GM12891 (cell line): ENCODE data around the gene CHURC1.

Experiments
- POLR2A ChIP-seq: IDR thresholded peaks from 2 replicates; pipeline ENCODE4 v1.6.1; 2011; ENCODE audit warnings: low read depth, low read length, control low read depth
- POLR2AphosphoS5 ChIP-seq: IDR thresholded peaks from 2 replicates; pipeline ENCODE4 v1.6.1; 2011; ENCODE audit warnings: low read depth, low read length, control low read depth
- SPI1 ChIP-seq: IDR thresholded peaks from 2 replicates; pipeline ENCODE4 v1.6.1; 2011; ENCODE audit warnings: low read depth, low read length, control low read depth
- TAF1 ChIP-seq: IDR thresholded peaks from 2 replicates; pipeline ENCODE4 v1.6.1; 2011; ENCODE audit warnings: low read depth, low read length, control low read depth

GRCh38 chr14:64877846-64878245 lies 36.4 kb upstream of the CHURC1 start:
- TF ChIP-seq POLR2AphosphoS5: no peak
- TF ChIP-seq POLR2A: no peak
- TF ChIP-seq SPI1: no peak
- no peak for TF ChIP-seq TAF1
